SK-N-SH (cell line): ENCODE data around the gene CISH. TPM values are rescaled to one million over a fixed set of nuclear protein-coding genes. Genes with fewer than 3 reads are reported as not detected.

Experiments
- CTCF ChIA-PET: fragments of 300-600, 350-600 bp; formaldehyde crosslinking; extraction: SDS; loops from one replicate; lab custom pipeline; 2021; lab: Yijun Ruan, JAX
- POLR2A ChIA-PET: fragments of 350-600 bp; sonication (Branson Sonifier 250); formaldehyde crosslinking; extraction: SDS; loops from one replicate; lab custom pipeline; 2020; ENCODE audit warnings: antibody characterized with exemption, inconsistent platforms; lab: Yijun Ruan, JAX
- DNase-seq: peaks from one replicate; pipeline ENCODE4 v3.0.0; 2012
- H2AFZ ChIP-seq: fragments of 200-600 bp; sonication (generic); 2 replicates; pipeline ENCODE4 v1.8.1; 2016; ENCODE audit warnings: antibody characterized with exemption, mild to moderate bottlenecking, low read depth
- H3F3A ChIP-seq: fragments of 200-600 bp; sonication (generic); replicated peaks from 2 replicates; pipeline ENCODE3; 2016; ENCODE audit warnings: antibody characterized with exemption, mild to moderate bottlenecking; ENCODE audit not compliant: insufficient read depth
- H3K27ac ChIP-seq, 2 experiments: fragments of 200-500 bp in 1 of 2; fragments of 200-600 bp in 1 of 2; sonication (Bioruptor generic) in 1 of 2; sonication (generic), shearing (Covaris generic) in 1 of 2; 2 replicates each; pipeline versions ENCODE4 v1.5.1 to v1.6.1; 2014 to 2016; ENCODE audit warnings: low read depth in 2 of 2, inconsistent platforms in 1 of 2, low read length in 1 of 2, mild to moderate bottlenecking in 1 of 2, mixed read lengths in 1 of 2
- H3K27me3 ChIP-seq: fragments of 200-600 bp; sonication (generic), shearing (Covaris generic); 2 replicates; pipeline ENCODE4 v1.6.1; 2016; ENCODE audit warnings: mixed run types; ENCODE audit not compliant: insufficient read depth
- H3K36me3 ChIP-seq, 2 experiments: fragments of 200-500 bp in 1 of 2; fragments of 200-600 bp in 1 of 2; sonication (Bioruptor generic) in 1 of 2; sonication (generic) in 1 of 2; replicated peaks in 1 of 2; 2 replicates each; pipeline versions ENCODE3 to v1.5.1; 2014 to 2016; ENCODE audit warnings: low read length in 1 of 2, mild to moderate bottlenecking in 1 of 2; ENCODE audit not compliant: insufficient read depth in 2 of 2, control insufficient read depth in 1 of 2
- H3K4me1 ChIP-seq, 2 experiments: fragments of 200-500 bp in 1 of 2; fragments of 200-600 bp in 1 of 2; sonication (Bioruptor generic) in 1 of 2; sonication (generic), shearing (Covaris generic) in 1 of 2; 2 replicates each; pipeline versions ENCODE4 v1.5.1 to v1.6.1; 2014 to 2016; ENCODE audit warnings: low read depth in 1 of 2, low read length in 1 of 2, mixed run types in 1 of 2; ENCODE audit not compliant: insufficient read depth in 2 of 2, control insufficient read depth in 1 of 2
- H3K4me2 ChIP-seq: fragments of 200-600 bp; sonication (generic), shearing (Covaris generic); 2 replicates; pipeline ENCODE4 v1.6.1; 2017; ENCODE audit warnings: mixed run types
- H3K4me3 ChIP-seq, 2 experiments: fragments of 200-500 bp in 1 of 2; fragments of 200-600 bp in 1 of 2; sonication (Bioruptor generic) in 1 of 2; sonication (generic), shearing (Covaris generic) in 1 of 2; 2 replicates each; pipeline versions ENCODE4 v1.5.1 to v1.8.1; 2014 to 2016; ENCODE audit warnings: low read depth in 2 of 2, inconsistent platforms in 1 of 2, low read length in 1 of 2, mild to moderate bottlenecking in 1 of 2, mixed read lengths in 1 of 2, moderate library complexity in 1 of 2
- H3K79me2 ChIP-seq: fragments of 200-600 bp; sonication (generic); 2 replicates; pipeline ENCODE4 v1.8.1; 2017; ENCODE audit warnings: mild to moderate bottlenecking; ENCODE audit not compliant: insufficient read depth
- H3K9ac ChIP-seq: fragments of 200-600 bp; sonication (generic); 2 replicates; pipeline ENCODE4 v1.6.1; 2017; ENCODE audit warnings: mixed run types
- H3K9me2 ChIP-seq: fragments of 200-600 bp; sonication (generic); 2 replicates; pipeline ENCODE4 v1.6.1; 2017; ENCODE audit warnings: mixed run types
- H3K9me3 ChIP-seq: fragments of 200-600 bp; sonication (generic); 2 replicates; pipeline ENCODE4 v1.6.1; 2017; ENCODE audit warnings: mixed run types, mild to moderate bottlenecking, moderate library complexity
- H4K20me1 ChIP-seq: fragments of 200-600 bp; sonication (generic); 2 replicates; pipeline ENCODE4 v1.6.1; 2017; ENCODE audit warnings: mild to moderate bottlenecking, mixed run types; ENCODE audit not compliant: insufficient read depth
- ELF1 ChIP-seq: IDR thresholded peaks from 2 replicates; pipeline ENCODE4 v1.4.0; 2012
- EZH2phosphoT487 ChIP-seq: fragments of 200-600 bp; sonication (generic); IDR thresholded peaks from 2 replicates; pipeline ENCODE4 v1.6.1; 2017; ENCODE audit warnings: low read depth, mixed run types, mild to moderate bottlenecking, antibody characterized with exemption, moderate library complexity, borderline replicate concordance
- FOXJ3 ChIP-seq: sonication (generic); formaldehyde crosslinking; IDR thresholded peaks from 2 replicates; pipeline ENCODE4 v1.5.1; 2020; ENCODE audit warnings: mild to moderate bottlenecking, missing genetic modification reagents
- FOXM1 ChIP-seq: IDR thresholded peaks from 2 replicates; pipeline ENCODE4 v1.4.0; 2012; ENCODE audit warnings: low read depth, mild to moderate bottlenecking
- GABPA ChIP-seq: IDR thresholded peaks from 2 replicates; pipeline ENCODE4 v1.4.0; 2012; ENCODE audit warnings: low read depth, mild to moderate bottlenecking
- GATA2 ChIP-seq: sonication (generic); formaldehyde crosslinking; IDR thresholded peaks from 2 replicates; pipeline ENCODE4 v1.5.0; 2020; ENCODE audit warnings: mild to moderate bottlenecking, missing genetic modification reagents
- JUND ChIP-seq: IDR thresholded peaks from 2 replicates; pipeline ENCODE4 v1.4.0; 2012
- MXI1 ChIP-seq: IDR thresholded peaks from 2 replicates; pipeline ENCODE4 v1.6.1; 2012; ENCODE audit warnings: mild to moderate bottlenecking, low read depth, low read length, improper control_type of control experiment
- NFIC ChIP-seq: IDR thresholded peaks from 2 replicates; pipeline ENCODE4 v1.4.0; 2012; ENCODE audit warnings: borderline replicate concordance
- RFX5 ChIP-seq: IDR thresholded peaks from 2 replicates; pipeline ENCODE4 v1.6.1; 2012; ENCODE audit warnings: mild to moderate bottlenecking, improper control_type of control experiment, low read length
- RXRA ChIP-seq: IDR thresholded peaks from 2 replicates; pipeline ENCODE4 v1.4.0; 2012; ENCODE audit warnings: low read depth, mild to moderate bottlenecking, borderline replicate concordance
- SIN3A ChIP-seq: IDR thresholded peaks from 2 replicates; pipeline ENCODE4 v1.6.1; 2012; ENCODE audit warnings: low read depth, mild to moderate bottlenecking, low read length, moderate library complexity, borderline replicate concordance
- SMC3 ChIP-seq: IDR thresholded peaks from 2 replicates; pipeline ENCODE4 v1.6.1; 2012; ENCODE audit warnings: low read depth, low read length, improper control_type of control experiment
- WGBS: methylation state at CpG from one replicate; pipeline ENCODE4 v1.1.6; 2017; ENCODE audit warnings: low lambda C conversion rate; 5-methylcytosine and 5-hydroxymethylcytosine counted together
- polyA plus RNA-seq, 3 experiments: library from polyadenylated mRNA; depleted of rRNA; stranded (reverse); fragments of >200 nt; gene quantifications; 2 replicates each; pipeline ENCODE4 v1.2.3, GENCODE V29; 2012
- TF ChIP-seq, protein P1 (sequence below): IDR thresholded peaks from 2 replicates; pipeline ENCODE4 v1.4.0; 2012; ENCODE audit warnings: low read depth, borderline replicate concordance
- TF ChIP-seq, protein P2 (sequence below): IDR thresholded peaks from 2 replicates; pipeline ENCODE4 v1.4.0; 2012; ENCODE audit warnings: low read depth, borderline replicate concordance

Gene CISH
- polyA plus RNA-seq, 1 of the 3 experiments (the other 2 are of a cell fraction) = 2.6 TPM

- ChIA-PET POLR2A (no interaction called here), CTCF (interaction anchor here (1.1 to 31.2 kb wide), 3 partner anchors 18 to 301 kb away, joined by 3 to 648 read pairs (median 3); partner anchors contain the start of genes CISH and MAPKAPK3)
These were observed 37.1 kb downstream of the CISH start for GRCh38 chr3:50574444-50574831.

GRCh38 chr3:50573566-50574443 lies 37.8 kb downstream of the CISH start:
- Histone ChIP-seq H3K4me2 (no peak overlapping the region), H3K79me2 (peaks cover 9% of the 10 kb centered on the region), H3K36me3 (peaks cover 8 to 25% of the 10 kb centered on the region in 2 experiments), H3K27me3 (no peaks in the 10 kb centered on the region), H3K4me3 (no peak overlapping the region), H3K9me2 (no peaks in the 10 kb centered on the region), H3K9ac (no peak overlapping the region), H3K9me3 (no peaks in the 10 kb centered on the region), H4K20me1 (no peaks in the 10 kb centered on the region), H2AFZ (no peak overlapping the region), H3K4me1 (peaks cover 0 to 8% of the 10 kb centered on the region in 2 experiments; a peak in 1 of 4 replicates), H3F3A (no peaks in the 10 kb centered on the region)
- WGBS = 90% methylated on average over 5 of the region's 8 CpGs
- POLR2A ChIA-PET = no interaction called here
- CTCF ChIA-PET = interaction anchor here (1.3 to 31.2 kb wide), 5 partner anchors 12 to 301 kb away, joined by 3 to 648 read pairs (median 12); partner anchors contain the start of genes CISH and MAPKAPK3
- TF ChIP-seq JUND (no peak), RFX5 (no peak), ELF1 (no peak), FOXJ3 (CRISPR knock-in tag) (no peak), RXRA (no peak), MXI1 (no peak), FOXM1 (no peak), EZH2phosphoT487 (no peak), SMC3 (no peak), GABPA (no peak), GATA2 (no peak), SIN3A (no peak)
- TF ChIP-seq, protein P1, sequence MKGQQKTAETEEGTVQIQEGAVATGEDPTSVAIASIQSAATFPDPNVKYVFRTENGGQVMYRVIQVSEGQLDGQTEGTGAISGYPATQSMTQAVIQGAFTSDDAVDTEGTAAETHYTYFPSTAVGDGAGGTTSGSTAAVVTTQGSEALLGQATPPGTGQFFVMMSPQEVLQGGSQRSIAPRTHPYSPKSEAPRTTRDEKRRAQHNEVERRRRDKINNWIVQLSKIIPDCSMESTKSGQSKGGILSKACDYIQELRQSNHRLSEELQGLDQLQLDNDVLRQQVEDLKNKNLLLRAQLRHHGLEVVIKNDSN = no peak
- TF ChIP-seq, all 33 proteins: peak for 0
- no peak overlapping the region for H3K27ac ChIP-seq
- no peak for DNase-seq

More at GRCh38 chr3:50574444-50574831, 37.1 kb downstream of the CISH start:
- Histone ChIP-seq H3K4me3 (no peak overlapping the region), H3F3A (no peaks in the 10 kb centered on the region), H3K9me3 (no peaks in the 10 kb centered on the region), H3K9ac (no peak overlapping the region), H3K79me2 (peaks cover 9% of the 10 kb centered on the region), H2AFZ (no peak overlapping the region), H3K27me3 (no peaks in the 10 kb centered on the region), H3K27ac (no peak overlapping the region), H3K4me2 (no peak overlapping the region), H3K36me3 (peaks cover 8 to 25% of the 10 kb centered on the region in 2 experiments), H3K9me2 (no peaks in the 10 kb centered on the region), H3K4me1 (peaks cover 0 to 8% of the 10 kb centered on the region in 2 experiments; a peak in 1 of 4 replicates), H4K20me1 (no peaks in the 10 kb centered on the region)
- WGBS = 57% methylated on average over 1 of the region's 1 CpG
- TF ChIP-seq NFIC = no peak
- TF ChIP-seq, protein P2, sequence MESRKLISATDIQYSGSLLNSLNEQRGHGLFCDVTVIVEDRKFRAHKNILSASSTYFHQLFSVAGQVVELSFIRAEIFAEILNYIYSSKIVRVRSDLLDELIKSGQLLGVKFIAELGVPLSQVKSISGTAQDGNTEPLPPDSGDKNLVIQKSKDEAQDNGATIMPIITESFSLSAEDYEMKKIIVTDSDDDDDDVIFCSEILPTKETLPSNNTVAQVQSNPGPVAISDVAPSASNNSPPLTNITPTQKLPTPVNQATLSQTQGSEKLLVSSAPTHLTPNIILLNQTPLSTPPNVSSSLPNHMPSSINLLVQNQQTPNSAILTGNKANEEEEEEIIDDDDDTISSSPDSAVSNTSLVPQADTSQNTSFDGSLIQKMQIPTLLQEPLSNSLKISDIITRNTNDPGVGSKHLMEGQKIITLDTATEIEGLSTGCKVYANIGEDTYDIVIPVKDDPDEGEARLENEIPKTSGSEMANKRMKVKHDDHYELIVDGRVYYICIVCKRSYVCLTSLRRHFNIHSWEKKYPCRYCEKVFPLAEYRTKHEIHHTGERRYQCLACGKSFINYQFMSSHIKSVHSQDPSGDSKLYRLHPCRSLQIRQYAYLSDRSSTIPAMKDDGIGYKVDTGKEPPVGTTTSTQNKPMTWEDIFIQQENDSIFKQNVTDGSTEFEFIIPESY = no peak
- DNase-seq = no peak
